Measurements from ENCODE around the gene LAMC1.
"Not testable (repeated sequence)": the region's sequence is repeated elsewhere in the genome, so short reads cannot be mapped to it uniquely, and the experiment has no call there.

The LAMC1 gene

DNA sequence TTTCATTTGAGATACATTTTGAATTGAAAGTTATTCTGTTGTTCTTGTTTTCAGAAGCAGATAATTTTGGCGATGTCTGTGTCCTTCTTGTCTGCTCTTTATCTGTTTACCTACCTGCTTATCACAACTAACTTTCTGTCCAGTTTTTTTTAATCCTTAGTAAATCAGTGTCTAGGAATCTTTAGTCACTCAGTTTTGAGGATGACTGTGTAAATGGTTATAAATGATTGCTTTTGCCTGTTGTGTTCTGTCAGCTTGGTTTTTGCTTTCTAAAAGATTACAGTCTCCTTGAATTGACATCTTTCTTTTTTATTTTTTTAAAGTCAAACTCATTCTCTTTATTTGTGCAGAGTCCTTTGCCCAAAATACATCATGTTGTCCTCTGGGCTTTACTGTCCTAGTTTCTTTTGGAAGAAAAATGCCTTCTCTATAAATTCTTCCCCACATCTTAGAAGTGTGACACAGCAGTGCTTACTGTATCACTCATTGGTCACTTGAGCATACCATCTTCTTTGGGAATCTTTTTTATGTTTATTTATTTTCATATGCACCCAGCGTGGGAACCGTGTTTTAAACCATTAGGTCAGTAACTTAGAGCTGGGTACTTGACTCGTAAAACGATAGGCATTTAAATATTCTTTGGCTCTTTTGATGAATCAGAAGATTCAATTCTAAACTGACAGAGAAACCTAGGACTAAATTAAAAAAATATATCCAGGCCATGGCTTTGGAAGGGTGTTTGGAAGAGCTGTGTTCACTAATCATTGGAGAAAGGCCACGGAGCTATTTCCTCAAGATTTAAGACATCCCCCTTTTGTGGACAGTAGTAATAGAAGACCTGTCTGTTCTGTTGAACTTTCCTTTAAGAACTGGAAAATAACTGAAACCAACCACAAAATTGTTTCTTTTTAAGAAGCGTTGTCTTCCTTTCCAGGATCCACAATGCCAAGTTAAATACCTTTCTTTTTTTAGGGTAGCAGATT is 20.9 kb downstream of the LAMC1 start:
- DNase-seq (ENCODE audit: low spot score) = no peak

DNA sequence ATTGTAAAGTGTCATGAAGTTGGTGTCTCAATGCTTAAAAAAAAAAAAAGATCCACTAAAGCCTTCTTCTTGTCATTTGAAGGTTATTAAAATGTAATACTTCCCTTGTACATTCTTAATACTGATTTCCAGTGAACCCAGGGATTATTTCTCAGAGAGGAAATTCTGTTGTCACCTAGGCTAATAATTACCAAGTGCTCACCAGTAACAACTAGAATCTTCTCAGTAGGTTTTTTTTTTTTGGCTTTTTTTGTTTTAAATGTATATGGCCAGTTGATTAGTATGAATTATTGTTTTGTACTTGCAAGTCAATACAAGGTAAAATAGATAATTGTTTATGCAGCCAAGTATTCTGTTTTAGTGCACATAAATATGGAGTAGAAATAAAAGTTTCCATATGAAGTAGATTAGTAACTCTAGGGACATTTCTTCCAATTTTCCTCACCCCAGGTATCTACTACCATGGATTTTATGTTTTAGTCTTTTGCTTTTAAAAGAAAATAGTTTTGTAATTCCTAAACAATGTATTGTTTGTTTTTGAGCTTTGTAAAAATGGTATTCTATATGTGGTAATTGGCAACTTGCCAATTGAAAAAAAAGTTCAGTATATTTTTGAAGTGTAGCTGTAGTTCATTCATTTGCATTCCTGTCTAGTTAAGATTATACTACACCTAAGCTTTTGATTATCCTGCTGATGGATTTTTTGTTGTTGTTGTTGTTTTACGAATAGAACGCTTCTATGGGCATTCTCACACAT is 21.9 kb downstream of the LAMC1 start:
- no peak for DNase-seq (ENCODE audit: low spot score)

DNA sequence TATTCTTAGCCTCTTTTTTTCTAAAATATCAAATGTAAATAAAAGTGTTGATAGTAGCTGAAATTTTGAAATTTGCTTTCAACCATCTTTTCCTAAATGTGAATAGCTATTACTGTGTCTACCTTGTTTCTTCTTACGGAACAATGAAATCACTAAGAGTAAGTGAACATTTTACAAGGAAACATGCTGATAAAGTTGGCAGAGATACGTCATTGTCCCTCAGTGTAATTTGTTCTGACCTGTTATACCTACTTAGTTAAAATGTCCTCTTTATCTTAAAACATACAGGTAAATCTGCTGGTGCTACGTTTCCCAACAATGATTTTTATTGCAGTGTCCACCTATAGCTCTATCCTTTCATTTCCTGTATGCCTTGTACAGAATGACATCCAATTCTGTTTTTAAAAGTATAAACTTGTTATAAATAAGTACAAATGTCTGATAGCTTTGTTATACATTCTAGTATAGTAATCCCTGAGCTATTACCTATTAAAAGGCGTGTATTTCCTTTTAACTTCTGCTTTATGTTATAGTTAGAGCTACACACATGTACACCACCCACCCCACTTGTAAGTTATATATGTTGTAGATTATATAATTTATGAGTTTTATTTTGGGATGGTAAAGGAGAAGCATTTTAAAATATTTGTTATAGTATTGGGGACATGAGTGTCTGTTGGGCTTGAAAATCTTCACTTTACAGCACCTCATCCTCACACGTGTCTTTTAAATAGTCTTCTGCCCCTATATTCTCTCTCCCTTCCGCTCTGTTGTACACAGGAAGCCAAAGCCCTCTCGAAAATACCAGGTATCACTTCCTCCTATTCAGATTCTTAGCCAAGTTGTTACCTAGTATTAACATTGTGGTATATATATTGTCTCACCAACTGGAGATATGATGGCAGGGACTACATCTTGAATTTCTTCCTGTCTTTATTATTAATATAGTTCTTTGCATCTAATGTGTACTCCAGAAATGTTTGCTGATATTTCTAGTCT is 25.2 kb downstream of the LAMC1 start:
- no peak for DNase-seq (ENCODE audit: low spot score)

DNA sequence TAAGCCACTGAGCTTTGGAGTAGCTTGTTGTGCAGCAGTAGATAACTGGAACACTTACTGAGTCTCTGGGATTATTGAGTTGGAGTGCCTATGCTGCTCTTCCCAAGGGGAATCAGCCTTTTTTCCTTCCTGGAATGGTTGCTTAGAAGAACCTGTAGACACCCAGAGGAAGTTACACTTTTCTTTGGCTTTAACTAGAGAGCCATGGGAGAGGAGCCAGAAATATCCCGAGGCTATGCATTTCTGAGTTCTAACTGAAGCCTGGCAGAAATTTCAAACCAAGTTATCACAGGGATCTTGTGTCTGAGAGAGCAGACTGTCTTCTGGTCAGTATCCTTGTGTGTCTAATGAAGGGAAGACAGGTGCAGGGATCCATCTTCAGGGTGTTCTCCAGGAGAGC is 28.3 kb downstream of the LAMC1 start:
- DNase-seq (ENCODE audit: low spot score) = no peak

DNA sequence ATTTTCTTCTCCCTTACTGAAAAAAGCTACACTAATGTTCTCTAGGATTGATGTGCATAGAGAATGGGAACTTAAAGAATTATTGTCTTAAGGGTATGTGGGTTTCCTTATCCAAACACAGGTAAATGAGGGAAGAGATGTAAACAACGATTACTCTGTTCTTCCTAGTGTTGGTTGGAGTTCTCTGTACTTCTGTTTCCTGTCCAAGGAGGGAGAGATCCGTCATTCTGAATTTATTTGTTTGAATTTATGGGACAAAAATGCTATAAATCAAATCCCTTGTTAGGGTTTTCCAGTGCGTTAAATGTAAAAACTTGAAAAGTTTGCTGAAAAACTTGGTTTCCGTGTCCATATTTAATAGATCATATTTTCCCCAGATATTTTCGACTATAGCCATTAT is 29.6 kb downstream of the LAMC1 start:
- DNase-seq (ENCODE audit: low spot score) = no peak

DNA sequence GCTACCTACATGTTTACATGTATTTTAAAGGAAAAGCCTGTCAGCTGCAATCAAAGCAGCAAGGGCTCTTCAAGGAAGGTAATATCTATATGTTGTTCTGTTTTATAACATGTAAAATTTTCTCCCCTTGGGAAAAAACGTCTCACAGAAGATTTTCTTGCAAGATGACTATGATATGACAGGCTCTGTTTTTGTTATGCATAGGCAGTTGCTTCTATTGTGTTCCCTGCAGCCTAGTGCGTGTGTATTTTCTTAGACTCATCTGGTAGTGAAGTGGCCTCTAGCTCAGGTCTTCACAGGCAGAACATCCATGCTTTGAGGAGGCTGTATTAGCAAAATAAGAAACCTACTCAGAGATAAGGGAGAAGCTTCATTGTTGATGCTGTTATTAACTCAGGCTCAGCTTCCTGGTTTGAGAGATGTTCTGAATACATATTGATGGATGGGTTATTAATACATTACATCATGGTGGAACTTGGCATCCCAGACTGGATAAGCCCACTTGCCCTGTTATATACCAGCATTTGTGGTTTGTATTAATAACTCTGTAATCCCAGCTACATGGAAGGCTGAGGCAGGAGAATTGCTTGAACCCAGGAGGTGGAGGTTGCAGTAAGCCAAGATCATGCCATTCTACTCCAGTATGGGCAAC is 35.8 kb downstream of the LAMC1 start:
- DNase-seq (ENCODE audit: low spot score) = no peak

DNA sequence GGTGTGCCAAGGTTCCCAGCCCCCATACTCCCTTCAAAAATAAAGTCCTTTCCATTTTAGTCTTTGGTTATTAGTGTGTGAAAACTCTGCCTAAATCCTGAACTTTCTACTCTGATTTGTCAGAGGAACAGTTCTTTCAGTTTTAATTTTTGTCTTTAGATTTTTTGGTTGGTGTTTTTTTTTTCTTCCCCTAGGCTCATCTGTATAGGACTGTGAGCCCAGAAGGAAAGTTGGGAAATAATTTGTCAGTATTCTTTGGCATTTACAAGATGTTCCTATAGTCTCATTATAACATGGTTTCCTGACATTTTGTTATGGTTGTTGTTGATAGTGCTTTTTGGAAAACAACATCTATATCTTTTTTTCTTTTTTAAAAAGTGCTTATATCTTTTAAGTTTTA is 38.0 kb downstream of the LAMC1 start:
- DNase-seq (ENCODE audit: low spot score) = no peak

DNA sequence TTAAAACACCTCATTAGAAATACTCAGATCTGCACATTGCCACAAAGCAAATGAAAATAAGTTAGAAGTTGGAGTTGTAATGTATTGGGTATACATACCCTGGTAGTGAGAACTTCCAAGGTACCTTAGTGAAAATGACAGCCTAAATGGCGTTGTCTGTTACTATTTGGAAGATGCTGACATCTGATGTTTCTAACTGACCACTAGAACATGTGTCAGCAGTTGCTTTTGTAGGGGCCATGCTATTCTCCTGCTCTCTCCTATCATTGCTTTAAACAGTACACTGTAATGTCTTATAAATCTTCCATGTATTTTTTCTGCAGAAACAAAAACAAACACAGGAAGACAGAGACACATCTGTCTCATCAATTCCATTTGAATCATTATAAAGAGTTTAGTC is 40.1 kb downstream of the LAMC1 start:
- no peak for DNase-seq (ENCODE audit: low spot score)

DNA sequence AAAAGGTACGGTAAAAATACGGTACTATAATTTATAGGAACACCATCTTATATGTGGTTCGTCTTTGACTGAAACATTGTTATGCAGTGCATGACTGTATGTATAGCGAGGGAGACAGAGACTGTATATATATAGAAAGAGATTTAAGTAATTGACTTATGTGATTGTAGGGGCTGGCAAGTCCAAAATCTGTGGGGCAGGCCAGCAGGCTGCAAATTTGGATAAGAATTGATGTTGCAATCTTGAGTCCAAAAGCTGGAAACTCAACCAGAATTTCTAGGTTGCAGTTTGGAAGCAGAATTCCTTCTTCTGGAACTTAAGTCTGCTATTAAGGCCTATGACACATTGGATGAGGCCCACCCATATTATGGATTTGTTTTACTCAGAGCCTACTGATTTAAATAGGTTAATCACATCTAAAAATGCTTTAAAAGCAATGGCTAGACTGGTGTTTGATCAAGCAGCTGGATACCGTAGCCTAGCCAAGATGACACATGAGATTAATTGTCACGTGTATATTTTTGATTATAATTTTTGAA is 42.0 kb downstream of the LAMC1 start:
- no peak for DNase-seq (ENCODE audit: low spot score)

DNA sequence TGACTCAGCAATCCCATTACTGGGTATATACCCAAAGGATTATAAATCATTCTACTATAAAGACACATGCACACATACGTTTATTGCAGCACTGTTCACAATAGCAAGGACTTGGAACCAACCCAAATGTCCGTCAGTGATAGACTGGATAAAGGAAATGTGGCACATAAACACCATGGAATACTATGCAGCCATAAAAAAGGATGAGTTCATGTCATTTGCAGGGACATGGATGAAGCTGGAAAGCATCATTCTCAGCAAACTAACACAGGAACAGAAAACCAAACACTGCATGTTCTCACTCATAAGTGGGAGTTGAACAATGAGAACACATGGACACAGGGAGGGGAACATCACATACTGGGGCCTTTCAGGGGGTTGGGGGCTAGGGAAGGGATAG is 43.2 kb downstream of the LAMC1 start:
- not testable (repeated sequence) for DNase-seq (ENCODE audit: low spot score)

DNA sequence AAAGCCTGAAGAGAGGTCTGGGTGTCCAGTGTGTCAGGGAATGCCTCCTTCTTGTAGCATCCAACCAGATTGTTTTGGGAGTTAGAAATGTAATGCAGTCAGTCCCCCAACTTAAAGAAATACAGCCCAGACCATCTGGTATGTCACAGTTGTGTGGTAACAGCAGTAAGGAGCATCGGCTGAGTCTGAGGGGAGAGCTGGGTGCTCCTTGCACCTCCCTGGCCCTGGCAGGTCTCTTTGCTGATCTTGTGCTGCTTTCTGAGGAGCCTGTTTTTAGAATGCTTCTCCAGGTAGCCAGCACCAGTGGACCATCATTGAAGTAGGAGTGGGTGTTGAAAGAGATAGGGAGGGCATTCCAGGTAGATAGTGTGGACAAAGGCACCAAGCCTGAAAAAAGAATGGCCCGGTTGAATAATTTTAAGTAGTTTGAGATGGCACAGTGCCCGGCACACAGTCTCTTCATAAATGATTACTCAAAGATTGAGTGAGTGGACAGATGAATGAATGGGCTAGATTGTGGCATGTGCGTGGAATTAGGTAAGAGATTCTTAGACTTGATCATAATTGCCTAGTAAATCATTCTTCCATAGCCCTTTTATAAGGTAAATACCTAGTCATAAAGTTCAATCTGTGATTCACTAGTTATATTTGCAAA is 46.5 kb downstream of the LAMC1 start:
- no peak for DNase-seq (ENCODE audit: low spot score)

DNA sequence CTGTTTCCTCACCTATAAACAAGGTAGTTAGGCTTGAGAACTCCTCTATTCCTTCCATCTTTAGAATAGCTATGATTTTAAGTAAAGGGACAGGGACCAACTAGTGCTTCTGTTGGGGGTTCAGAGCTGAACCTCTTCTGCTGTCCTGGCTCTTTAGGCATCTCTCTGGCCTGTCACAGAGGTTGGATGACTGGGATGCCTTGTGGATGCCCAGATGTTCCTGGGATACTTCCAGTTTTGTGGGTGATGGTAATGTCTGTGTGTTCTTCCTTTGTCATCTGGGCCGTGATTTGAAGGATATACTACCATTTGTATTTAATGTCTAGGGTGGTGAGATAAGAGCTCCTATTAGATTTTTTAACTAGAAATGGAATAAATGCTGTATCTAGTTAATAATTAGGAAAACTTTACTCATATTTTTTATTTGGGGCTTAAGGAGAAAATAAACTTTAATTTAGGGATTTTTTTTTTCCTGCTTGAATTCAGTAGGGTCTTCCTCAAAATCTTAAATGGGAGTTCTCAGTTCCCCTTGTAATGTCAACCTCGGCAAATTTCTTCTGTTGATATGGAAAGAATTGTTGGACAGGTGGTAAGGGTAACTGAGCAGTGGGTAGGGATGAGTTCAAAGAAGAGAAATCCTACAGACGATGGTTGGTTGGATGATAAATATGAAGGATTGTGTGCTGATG is 47.2 kb downstream of the LAMC1 start:
- DNase-seq (ENCODE audit: low spot score) = no peak

DNA sequence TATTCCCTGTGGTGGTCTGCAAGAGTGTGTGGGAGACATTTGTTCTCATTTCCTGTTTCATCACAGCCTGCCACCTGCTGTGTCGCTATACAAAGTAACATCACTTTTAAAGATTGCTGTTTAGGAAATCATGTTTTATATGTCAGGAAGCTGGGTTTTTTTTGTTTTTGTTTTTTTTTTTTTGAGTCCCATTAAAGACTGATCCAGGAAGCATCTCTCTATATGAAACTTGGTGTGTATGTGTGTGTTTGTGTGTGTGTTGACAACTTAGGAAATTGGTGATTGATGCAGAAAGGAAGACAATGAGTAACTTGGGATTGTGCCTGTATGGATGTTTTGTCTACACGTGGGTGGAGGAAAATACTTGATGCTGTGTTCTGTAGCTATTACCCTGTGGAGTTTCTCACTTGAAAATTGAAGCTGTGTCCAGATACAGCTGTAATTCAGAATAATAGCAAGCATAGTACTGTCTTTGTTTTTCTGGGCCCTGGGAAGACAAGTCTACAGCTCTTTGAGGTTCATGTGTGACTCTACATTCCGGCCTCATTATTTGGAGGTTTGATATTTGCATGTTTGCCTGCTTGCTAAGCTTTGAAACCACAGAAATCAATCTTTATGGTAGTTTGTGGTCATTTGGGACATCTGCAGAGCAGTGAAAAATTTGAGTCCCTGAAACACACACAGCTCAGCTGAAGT is 47.9 kb downstream of the LAMC1 start:
- no peak for DNase-seq (ENCODE audit: low spot score)

DNA sequence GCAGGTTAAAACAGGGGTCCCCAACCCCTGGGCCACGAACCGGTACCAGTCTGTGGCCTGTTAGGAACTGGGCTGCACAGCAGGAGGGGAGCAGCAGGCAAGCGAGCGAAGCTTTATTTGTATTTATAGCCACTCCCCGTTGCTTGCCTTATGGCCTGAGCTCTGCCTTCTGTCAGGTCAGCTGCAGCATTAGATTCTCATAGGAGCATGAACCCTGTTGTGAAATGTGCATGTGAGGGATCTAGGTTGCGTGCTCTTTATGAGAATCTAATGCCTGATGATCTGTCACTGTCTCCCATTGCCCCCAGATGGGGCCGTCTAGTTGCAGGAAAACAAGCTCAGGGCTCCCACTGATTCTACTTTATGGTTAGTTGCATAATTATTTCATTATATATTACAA is 49.4 kb downstream of the LAMC1 start:
- not testable (repeated sequence) for DNase-seq (ENCODE audit: low spot score)

DNA sequence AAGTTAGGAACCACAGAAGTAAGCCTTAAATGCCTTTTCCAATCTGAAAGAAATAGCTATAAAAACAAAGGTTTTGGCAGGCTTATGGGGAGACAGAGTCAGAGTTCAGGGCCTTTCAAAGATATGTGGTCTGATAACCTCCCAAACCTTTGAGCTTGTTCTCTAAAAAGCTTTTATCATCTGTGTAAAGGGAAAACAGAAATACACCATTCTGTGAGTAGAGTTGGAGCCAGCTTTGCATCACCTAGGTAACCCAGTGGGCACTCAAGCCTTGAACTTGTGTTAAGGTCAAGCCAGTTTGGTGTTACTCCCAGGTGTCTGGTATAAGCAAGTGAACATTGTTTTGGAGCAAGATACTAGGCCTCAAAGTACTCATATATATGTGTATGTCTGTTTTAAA is 50.1 kb downstream of the LAMC1 start:
- no peak for DNase-seq (ENCODE audit: low spot score)

DNA sequence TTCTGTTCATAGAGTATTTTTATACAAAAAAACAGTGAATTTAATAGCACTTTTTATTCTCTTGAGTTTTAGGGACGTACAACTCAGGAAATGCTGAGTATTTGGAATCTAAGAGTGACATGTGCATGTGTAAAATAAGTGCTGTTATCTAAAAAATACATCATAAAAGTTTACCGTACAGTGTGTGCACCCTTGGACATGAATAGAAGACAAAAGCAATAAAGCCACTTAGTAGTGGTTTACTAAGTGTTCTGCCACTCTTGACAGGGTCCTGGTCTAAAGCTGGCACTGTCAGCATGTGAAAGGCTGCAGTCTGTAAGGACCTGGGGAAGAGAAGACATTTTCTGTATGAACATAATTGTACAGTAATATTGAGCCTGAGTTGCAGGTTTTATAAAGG is 51.0 kb downstream of the LAMC1 start:
- DNase-seq (ENCODE audit: low spot score) = no peak

DNA sequence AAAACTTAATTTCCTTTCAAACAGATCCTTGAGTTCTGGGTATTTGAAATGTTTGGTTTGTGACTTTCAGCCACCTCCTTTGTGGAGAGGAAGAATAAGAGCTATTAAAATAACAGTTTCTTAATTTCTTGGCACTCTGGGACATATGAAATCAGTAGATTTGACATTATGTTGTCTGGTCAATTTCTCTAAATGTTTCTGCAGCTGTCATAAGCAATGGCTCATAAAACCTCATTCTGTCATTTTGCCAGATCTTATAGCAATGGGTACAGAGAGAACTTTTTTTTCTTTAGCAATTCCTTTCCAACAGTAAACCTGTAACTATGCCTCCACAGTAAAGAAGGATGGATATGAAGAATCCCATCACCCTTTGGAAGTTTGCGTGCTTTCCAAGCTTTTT is 52.6 kb downstream of the LAMC1 start:
- no peak for DNase-seq (ENCODE audit: low spot score)

DNA sequence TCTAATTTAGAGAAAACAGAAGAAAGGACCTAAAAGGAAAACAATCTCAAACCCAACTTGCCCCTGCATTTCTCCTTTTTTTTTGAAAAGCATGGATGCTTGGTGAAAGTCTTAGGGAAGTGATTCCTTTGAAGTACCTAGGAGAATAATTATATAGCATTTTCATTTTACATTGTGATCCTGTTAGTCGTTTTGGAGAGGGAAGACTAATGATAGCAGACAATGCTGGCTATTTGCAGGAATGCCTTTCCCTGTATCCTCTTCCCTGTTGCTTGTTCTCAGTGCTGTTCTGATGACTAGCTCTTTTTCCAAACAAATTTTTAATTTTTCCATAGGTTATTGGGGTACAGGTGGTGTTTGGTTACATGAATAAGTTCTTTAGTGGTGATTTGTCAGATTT is 53.9 kb downstream of the LAMC1 start:
- no peak for DNase-seq (ENCODE audit: low spot score)

DNA sequence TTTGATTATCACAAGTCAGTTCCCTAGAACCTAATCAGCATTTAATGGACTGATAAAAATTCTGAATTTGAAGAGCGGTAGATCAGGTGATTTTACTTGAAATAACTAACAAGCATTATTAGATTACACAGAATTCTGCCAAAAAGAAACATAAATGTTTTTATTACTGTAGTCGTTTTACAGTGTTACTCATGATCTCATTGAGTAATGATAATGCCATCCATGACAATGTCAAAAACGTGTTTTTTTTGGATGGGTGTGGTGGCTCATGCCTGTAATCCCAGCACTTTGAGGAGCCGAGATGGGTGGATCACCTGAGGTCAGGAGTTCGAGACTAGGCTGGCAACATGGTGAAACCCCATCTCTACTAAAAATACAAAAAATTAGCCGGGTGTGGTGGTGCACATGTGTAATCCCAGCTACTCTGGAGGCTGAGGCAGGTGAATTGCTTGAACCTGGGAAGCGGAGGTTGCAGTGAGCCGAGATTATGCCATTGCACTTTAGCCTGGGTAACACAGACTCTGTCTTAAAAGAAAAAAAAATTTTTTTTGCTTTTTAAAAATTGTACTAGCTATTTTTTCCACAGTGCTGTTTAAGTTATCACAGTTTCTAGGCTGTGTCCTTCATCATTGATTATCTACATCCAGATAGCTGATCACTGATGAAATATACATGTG is 56.6 kb downstream of the LAMC1 start:
- DNase-seq (ENCODE audit: low spot score) = no peak
